GM18511 (cell line): ENCODE results near the gene MATR3.
"Not testable (repeated sequence)": the region's sequence is repeated elsewhere in the genome, so short reads cannot be mapped to it uniquely, and the experiment has no call there.

ENCODE experiments used
- ATAC-seq: cut with Tn5 transposase; IDR thresholded peaks from one replicate; pipeline ENCODE4 v1.9.1; 2021; ENCODE audit warnings: mild to moderate bottlenecking, moderate library complexity; ENCODE audit not compliant: unreplicated experiment

MATR3 gene

DNA sequence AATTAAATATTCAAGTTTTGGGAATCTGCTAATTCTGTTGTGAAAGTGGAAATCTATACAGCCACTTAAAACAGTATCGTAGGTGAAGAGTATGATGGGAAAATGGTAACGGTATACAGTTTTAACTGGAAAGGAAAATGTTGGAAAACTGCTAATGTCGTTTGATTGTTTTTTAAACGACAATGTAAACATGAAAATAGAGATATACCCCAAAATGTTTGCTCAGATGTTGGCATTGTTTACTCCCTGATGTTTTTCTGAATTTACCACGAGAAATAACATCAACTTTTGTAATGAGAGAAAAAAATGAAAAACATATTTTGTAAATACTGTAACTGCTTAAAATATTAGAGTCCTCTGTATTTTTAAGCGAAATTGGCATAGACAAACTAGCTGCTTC, 2.7 kb downstream of the MATR3 start:
- ATAC-seq: no peak

DNA sequence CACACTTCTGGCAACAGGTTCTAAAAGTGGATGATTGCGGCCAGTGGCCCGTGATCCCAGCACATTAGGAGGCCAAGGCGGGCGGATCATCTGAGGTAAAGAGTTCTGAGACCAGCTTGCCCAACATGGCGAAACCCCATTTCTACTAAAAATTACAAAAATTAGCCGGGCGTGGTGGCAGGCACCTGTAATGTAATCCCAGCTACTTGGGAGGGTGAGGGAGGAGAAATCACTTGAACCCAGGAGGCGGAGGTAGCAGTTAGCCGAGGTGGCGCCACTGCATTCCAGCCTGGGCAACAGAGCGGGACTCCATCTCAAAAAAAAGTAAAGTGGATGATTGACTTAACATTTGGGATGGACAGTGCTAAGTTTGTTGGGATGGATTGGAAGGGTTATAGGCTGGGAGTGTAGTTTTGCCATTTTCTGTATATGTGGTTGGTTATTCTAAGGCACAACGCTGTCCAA, 3.4 kb downstream of the MATR3 start:
- ATAC-seq: no peak

DNA sequence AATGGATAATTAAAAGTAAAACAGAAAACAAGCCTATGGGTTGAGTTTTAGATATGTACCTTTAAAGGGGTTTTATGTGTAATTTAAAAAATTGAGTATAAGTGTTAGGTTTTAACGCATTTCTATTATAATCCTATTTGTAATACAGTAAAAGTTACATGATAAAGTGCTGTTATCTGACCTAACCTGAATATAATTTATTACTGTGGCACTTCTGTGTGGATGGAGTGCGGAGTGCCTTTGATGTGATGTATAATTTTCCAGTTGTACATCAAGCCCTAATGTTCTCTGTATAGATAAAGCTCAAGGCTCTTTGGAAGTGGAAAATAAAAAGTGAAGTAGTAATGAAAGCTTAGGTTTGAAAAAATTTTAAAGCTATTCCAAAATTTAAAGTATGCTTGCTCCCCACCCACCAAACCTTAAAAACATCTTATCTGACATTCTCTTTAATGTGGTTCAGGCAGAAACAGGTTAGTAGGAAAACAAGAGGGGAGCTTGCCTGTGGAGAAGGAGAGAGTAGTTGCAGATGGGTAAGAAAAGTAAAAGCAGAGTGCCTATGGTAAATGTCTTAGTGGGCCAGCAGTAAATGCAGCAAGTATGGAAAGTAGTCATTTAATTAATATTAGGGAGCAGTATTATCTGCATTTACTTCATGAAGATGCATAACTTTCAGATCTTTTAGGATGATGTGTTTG, 4.0 kb downstream of the MATR3 start:
- ATAC-seq: no peak

DNA sequence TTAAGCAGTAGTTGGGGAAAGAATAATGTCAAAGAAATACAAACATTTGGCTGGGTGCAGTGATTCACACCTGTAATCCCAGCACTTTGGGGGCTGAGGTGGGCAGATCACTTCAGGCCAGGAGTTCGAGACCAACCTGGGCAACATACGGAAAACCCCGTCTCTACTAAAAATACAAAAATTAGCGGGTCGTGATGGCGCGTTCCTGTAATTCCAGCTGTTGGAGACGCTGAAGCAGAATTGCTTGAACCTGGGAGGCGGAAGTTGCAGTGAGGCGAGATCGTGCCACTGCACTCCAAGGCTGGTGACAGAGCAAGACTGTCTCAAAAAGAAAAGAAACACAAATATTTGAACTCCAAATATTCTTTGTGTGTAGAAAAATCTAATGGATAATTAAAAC, 4.7 kb downstream of the MATR3 start:
- no peak for ATAC-seq

DNA sequence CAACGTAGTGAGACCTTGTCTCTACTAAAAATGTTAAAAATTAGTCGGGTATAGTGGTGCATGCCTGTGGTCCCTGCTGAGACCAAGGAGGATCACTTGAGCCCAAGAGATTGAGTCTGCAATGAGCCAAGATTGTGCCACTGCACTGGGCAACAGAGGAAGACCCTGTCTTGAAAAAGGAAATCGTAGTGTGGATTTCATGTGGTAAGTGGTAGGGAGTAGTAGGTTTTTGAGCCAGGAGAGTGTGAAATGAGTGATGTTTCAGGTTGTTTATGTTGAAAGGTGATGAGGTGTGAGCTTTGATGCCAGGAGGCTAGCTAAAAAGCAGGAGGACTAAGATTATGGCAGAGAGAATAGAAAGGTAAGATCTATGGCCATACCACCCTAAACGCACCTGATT, 5.9 kb downstream of the MATR3 start:
- ATAC-seq: no peak

DNA sequence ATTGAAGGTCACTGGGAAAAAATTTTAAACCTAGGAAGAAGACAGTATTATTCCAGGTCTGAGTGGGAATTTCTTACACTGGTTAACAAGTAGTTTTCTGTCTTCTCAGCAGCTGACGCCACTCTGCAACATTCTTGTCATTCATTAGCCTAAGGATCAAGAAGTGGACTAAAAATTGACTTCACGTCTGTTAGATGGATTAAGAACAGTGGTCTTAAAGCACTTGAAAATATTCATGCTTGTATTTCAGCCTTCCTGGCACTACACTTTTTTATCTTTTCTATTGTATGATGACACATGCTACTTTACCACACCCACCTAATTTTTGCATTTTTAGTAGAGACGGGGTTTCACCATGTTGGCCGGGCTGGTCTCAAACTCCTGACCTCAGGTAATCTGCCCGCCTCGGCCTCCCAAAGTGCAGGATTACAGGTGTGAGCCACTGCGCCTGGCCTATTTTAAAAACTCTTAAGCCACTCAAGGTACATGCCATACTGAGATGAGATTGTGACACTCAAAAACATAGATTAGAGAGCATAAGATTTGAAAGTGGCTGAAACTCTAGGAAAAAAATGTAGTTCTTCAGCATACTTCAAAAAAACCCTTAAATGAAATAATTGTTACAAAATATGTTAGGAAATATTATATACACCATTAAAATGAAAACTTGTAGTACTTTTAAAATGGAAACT, 8.4 kb downstream of the MATR3 start:
- no peak for ATAC-seq

DNA sequence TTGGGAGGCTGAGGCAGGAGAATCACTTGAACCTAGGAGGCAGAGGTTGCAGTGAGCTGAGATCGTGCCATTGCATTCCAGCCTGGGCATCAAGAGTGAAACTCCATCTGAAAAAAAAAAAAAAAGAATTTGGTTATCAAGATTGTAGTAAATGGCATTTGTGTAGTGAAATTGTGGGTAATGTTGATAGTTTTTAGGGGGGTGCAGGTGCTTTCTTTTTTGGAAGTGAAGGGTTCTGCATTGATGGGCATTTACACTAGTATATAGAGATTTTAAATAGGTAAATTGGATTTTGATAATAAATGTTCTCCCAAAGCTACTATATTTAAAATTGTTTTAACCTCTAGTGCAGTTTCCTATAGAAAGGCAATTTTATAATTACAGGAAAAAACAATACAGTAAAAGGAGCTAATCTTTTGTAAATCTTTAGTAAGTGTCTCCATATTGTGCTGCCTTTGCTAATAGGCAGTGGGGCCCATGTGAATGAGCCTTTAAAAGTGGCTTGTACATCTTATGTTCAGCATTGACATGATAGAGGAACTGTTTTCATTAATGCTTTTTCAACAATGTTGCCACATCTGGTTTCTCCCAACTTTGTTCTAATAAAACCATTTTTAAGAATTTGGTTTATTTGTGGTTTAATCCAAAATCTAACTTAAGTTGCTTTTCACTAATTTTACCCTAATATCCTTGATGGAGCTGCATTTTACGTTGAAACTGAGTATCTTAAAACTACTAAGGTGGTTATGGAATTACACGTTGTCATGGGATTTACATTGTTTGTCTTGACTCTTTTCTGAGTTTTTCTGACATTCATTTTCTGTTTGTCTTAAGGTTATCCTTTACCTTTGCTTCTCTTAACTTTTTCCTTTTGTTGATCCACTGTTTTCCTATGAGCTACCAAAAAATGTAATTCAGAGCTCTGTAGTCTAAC, 11.1 kb downstream of the MATR3 start:
- no peak for ATAC-seq

DNA sequence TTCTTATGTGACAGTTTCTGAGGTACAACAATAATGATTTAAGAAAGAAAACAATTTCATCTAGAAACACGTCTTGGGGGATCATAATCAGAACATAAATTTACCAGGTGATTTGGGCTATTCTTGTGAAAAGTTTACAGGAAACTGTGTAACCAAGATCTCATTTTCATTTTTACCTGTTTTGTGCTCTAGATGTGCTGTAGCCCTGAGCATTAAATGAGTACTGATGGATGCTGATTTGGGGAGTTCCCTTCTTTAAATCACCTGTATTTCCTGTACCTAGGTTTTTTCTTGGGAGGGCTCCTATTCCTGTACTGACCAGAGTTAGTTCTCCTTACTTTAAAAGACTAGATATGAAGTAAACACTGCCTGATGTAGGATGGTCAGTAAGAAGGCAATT, 12.7 kb downstream of the MATR3 start:
- no peak for ATAC-seq

DNA sequence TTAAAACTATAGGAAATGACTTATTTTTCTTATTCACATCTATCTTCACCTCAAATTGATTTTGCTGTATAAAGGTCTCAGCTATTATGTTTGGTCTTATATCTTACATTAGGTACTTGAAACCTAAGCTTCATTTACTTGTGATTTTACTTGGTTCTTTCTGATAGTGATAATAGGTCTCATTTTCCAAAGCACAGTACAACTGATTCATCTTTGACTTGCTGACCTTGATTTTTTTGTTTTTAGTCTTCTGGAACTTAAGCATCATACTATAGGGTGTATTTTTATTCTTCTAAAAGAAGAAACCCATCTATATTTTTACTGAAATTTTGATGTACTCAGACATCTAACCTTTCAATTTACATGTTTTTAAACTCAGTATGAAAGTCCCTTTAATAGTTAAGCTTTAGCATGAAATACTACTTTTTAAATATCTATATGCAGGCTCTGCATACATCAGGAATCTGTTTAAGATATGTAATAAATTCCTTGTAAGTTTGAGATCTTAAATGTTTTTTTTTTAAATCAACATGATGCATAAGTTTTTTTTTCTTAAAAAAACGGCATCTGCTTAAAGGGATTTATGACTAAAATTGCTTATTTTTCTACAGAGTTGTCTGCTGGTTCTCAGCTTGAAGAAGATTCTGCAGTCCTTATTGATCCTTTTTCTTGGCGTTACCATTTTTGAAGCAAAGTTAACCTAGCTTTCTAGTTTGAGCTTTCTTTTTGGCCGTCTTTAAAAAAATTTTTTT, 13.3 kb downstream of the MATR3 start:
- ATAC-seq: no peak

DNA sequence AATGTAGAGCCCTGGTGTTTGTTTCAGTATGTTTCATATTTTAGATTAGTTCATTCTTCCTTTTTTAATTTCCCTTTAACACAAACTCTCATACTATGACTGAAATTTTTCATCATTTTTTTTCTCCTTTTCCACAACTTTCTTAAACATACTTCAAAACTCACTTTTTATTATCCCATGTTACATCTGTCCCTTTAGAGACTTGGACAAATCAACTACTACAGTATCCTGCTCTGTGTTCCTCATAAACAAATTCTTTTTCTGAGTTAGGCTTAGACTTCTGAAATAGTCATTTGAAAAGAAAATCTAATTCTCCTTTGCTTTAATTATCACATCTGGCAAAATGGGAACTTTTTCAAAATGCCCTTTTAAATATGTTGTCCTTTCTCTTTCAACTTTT, 15.3 kb downstream of the MATR3 start:
- no peak for ATAC-seq

DNA sequence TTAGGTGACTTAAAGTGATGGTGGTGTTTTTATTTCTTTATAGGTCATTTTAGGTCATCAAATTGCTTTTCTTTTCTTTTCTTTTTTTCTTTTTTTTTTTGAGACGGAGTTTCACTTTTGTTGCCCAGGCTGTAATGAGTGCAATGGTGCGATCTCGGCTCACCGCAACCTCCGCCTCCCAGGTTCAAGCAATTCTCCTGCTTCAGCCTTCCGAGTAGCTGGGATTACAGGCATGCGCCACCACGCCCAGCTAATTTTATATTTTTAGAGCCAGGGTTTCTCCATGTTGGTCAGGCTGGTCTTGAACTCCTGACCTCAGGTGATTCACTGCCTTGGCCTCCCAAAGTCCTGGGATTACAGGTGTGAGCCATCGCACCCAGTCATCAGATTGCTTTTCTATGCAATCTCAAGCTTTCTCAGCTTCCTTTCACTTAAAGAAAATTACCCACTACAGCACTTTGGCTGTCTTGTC, 17.2 kb downstream of the MATR3 start:
- not testable (repeated sequence) for ATAC-seq

DNA sequence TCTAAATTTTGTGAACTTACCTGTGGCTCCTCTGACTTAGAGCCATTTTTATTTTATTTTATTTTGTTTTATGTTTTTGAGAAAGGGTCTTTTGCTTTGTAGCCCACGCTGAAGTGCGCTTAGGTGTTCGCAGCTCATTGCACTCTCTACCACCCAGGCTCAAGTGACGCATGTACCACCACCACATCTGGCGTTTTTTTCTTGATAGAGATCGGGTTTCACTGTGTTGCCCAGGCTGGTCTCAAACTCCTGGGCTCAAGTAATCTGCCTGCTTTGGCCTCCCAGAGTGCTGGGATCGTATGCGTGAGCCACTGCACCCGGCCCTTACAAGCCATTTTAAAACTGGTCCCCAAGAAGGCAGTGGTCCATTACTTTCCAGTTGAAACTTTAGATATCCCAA, 18.5 kb downstream of the MATR3 start:
- ATAC-seq: no peak

DNA sequence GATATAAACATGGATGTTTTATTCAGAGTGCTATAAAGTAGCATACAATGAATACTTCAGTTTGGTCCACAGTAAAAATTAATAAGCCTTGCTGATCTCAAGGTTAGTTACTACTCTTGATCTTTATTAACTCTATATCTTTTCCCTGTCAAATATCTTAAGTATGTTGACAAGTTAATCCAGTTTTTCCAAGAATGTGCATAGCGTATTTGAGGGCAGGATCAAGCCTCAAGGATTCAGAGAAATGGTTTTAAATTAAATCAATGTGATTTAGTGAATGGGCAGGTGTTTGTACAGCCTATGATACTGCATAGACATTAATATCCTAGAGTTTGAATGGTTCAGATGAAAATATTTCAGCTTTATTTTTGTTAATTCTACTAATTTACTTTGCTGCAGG, 20.7 kb downstream of the MATR3 start:
- no peak for ATAC-seq

DNA sequence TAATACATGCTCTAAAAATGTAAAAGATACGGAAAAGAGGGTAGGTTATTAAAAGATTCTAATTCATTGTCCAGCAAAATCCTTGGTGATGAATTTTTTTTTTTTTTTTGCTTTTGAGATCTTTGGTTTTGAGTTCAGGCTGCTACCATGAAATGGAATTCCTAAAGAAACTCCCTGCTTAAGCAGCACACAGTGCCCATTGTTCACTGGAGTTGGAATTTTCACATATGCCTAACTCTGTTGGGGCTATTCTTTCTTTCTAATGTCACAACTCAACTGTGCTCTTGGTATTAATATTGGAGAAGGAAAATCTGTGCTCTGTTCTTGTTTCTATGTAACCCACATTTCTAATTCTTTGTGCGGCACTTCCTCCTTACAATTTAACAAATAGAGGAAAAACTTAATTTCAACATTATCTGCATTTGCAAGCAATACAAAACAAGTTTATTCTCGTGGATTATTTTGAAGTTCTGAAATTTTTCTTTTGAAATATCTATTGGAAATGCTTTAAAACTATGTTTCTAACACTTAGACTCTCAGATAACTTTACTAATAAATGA, 21.6 kb downstream of the MATR3 start:
- ATAC-seq: no peak

DNA sequence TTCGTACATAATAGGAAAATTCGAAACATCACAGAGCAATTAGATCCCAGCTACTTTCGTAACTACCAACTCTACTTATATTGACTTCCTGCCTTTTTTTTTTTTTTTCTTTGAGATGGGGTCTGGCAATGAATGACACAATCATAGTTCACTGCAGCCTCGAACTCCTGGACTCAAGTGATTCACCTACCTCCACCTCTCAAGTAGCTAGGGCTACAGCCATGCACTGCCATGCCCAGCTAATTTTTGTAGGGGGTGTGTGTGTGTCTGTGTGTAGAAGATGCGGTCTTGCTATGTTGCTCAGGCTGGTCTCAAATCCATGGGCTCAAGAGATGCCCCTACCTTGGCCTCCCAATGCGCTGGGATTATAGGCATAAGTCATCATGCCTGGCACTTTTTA, 42.3 kb downstream of the MATR3 start:
- no peak for ATAC-seq

DNA sequence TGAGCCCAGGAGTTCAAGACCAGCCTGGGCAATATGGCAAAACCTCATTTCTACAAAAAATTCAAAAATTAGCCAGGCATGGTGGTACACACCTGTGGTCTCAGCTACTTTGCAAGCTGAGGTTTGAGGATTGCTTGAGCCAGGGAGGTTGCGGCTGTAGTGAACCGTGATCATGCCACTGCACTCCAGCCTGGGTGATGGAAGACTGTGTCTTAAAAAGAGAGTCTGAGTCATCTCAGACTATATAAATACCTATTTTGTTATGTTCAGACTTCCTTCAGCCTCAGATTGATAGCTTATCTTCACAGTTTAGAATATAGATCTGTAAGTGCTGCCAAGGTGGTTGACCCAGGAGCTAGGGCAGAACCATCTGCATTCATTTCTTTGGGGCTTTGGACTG, 46.5 kb downstream of the MATR3 start:
- ATAC-seq: no peak

DNA sequence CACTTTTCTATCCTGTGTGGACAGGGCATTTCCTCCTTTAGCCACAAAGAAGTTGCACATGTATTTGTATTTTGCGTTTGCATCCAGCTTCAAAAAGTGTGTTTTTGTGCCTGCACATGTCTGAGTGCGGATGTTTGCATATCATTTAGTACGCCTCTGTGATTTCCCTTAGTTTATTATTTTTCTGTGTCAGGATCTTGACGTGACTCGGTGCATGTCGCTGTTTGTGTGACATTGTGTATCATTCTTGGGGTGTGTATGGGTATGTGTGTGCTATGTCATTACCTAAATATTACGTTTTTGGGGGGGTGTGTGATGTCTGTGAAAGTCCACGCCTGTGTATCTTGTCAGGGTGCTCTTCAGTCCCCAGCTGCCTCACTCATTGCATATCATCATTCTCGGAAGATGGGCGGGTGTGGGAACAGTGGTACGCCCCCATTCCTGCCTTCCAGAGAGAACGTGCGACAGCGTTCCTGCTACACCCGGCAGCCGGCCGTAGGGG, 47.7 kb downstream of the MATR3 start:
- ATAC-seq: no peak

DNA sequence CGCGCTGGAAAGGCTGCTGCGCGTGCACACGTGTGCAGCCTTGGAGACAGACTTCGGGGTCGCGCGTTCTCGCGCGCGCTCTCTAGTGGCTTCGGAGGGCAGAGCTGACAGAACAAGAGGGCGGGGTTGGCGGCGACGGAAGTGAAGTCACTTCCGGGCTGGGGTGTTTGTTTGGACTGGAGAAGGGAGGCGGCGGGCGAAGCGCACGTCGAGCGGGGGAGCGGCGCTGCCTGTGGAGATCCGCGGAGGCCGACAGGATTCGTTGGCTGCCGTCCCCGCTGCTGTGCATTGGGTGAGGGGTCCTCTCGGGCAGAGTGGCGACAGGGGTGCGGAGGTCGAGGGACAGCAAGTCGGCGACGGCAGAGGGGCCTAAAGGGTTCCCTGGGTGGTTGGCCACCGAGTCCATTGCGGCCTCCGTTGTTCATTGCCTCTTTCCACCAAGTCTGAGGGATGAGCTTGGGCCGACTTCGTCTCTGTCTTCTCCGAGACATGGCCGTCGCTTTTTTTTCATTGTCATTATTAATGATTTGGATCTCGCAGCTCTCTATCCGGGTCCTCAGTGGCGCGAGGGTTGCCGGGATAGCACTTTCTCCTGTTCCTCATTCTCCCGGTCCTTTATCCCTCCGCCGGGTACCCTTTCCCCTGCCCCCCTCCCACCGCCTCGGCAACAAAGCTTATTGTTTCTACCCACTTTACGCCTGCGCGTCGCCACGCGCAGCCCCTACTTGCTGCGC, 48.3 kb downstream of the MATR3 start, which contains the start of gene PAIP2:
Gene PAIP2 (plus strand): TSS at position 166 of the 734 bp plus-strand sequence. CDS start 21,931 bp downstream, outside the sequence.
- peak; percentile 92 for ATAC-seq

DNA sequence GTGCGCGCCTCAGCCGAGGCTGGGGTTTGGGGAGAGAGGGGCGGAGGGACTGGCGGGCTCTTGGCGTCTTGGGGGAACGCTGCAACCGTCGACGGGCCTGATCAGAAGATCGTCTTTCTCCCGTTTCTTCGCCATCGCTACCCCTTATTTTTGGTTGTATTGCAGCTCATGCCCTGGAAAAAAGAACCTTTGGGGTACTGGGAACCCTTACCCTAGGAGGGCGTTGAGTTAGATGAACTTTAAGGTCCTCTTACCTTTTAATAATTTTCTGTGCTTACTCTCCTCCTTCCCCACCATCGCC, 48.8 kb downstream of the MATR3 start:
- ATAC-seq: peak; percentile 64

DNA sequence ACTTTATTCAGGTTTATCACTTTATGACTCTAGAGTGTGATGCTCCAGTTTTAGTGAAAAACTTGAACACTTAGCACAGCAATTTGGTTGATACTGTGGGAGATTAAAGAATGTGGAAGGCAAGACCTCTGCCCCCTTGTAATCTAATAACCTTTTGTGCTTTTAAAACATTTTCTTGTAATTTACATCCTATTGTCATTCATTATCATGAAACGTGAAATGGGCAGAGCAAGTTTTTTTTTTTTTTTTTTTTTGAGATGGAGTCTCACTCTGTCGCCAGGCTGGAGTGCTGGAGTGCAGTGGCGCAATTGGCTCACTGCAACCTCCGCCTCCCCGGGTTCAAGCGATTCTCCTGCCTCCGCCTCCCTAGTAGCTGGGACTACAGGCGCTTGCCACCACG, 49.9 kb downstream of the MATR3 start:
- ATAC-seq: no peak
